Astrocyte (in vitro differentiated cells and primary cell): Measurements from ENCODE around the gene SEC22C. TPM values are rescaled to one million over a fixed set of nuclear protein-coding genes. Genes with fewer than 3 reads are reported as not detected.

ENCODE experiments used
- DNase-seq: peaks from one replicate; pipeline ENCODE4 v3.0.0-alpha.2; 2010; ENCODE audit warnings: low read depth
- FAIRE-seq: peaks from 2 replicates; lab custom pipeline; 2011; peaks lifted over from hg19 to GRCh38; lab: Jason Lieb, UNC
- H2AFZ ChIP-seq: 2 replicates; pipeline ENCODE4 v1.6.0; 2012; ENCODE audit warnings: low read depth, low read length, inconsistent platforms
- H3K27ac ChIP-seq: 2 replicates; pipeline ENCODE4 v1.5.1; 2011; ENCODE audit warnings: low read depth, low read length, inconsistent platforms
- H3K27me3 ChIP-seq: 2 replicates; pipeline ENCODE4 v1.6.0; 2011; ENCODE audit warnings: low read length, inconsistent platforms; ENCODE audit not compliant: insufficient read depth
- H3K36me3 ChIP-seq: 2 replicates; pipeline ENCODE4 v1.5.1; 2011; ENCODE audit warnings: low read length, inconsistent platforms; ENCODE audit not compliant: insufficient read depth
- H3K4me1 ChIP-seq: 2 replicates; pipeline ENCODE4 v1.5.1; 2011; ENCODE audit warnings: low read length, inconsistent platforms; ENCODE audit not compliant: insufficient read depth
- H3K4me2 ChIP-seq: 2 replicates; pipeline ENCODE4 v1.6.0; 2012; ENCODE audit warnings: low read length, inconsistent platforms
- H3K4me3 ChIP-seq: 2 replicates; pipeline ENCODE4 v1.5.1; 2011; ENCODE audit warnings: low read depth, mild to moderate bottlenecking, low read length, inconsistent platforms; ENCODE audit not compliant: insufficient read depth
- H3K79me2 ChIP-seq: 2 replicates; pipeline ENCODE4 v1.6.0; 2012; ENCODE audit warnings: mild to moderate bottlenecking, low read length, inconsistent platforms; ENCODE audit not compliant: insufficient read depth
- H3K9ac ChIP-seq: 2 replicates; pipeline ENCODE4 v1.6.0; 2012; ENCODE audit warnings: mild to moderate bottlenecking, low read length, inconsistent platforms
- H3K9me3 ChIP-seq: 2 replicates; pipeline ENCODE4 v1.5.1; 2012; ENCODE audit warnings: low read depth, mild to moderate bottlenecking, low read length, inconsistent platforms; ENCODE audit not compliant: insufficient read depth
- H4K20me1 ChIP-seq: 2 replicates; pipeline ENCODE4 v1.6.0; 2012; ENCODE audit warnings: low read length, inconsistent platforms; ENCODE audit not compliant: insufficient read depth
- H3K27ac Mint-ChIP-seq: one replicate; pipeline ENCODE4 v1.8.0; 2021; ENCODE audit warnings: mild to moderate bottlenecking, mixed read lengths; ENCODE audit not compliant: unreplicated experiment
- H3K27me3 Mint-ChIP-seq: one replicate; pipeline ENCODE4 v1.8.0; 2021; ENCODE audit warnings: low read depth, mixed read lengths; ENCODE audit not compliant: unreplicated experiment
- H3K36me3 Mint-ChIP-seq: one replicate; pipeline ENCODE4 v1.8.0; 2021; ENCODE audit warnings: low read depth, mixed read lengths; ENCODE audit not compliant: unreplicated experiment
- H3K4me1 Mint-ChIP-seq: one replicate; pipeline ENCODE4 v1.8.0; 2021; ENCODE audit warnings: low read depth, mixed read lengths; ENCODE audit not compliant: unreplicated experiment
- H3K4me3 Mint-ChIP-seq: one replicate; pipeline ENCODE4 v1.8.0; 2021; ENCODE audit warnings: mild to moderate bottlenecking, moderate library complexity, mixed read lengths; ENCODE audit not compliant: unreplicated experiment
- H3K9me3 Mint-ChIP-seq: one replicate; pipeline ENCODE4 v1.8.0; 2021; ENCODE audit warnings: mild to moderate bottlenecking, mixed read lengths; ENCODE audit not compliant: unreplicated experiment
- CTCF ChIP-seq: IDR thresholded peaks from 2 replicates; pipeline ENCODE4 v1.5.1; 2011; ENCODE audit warnings: low read depth, mild to moderate bottlenecking, inconsistent platforms, low read length, moderate library complexity; ENCODE audit not compliant: insufficient read depth
- EZH2 ChIP-seq: IDR thresholded peaks from 2 replicates; pipeline ENCODE4 v1.6.1; 2012; ENCODE audit warnings: mild to moderate bottlenecking, low read length, inconsistent platforms; ENCODE audit not compliant: insufficient read depth
- total RNA-seq: library from RNA; stranded (reverse); gene quantifications from 2 replicates; pipeline ENCODE4 v1.2.1, GENCODE V29; 2021

SEC22C gene
- total RNA-seq, 1 donor from 2014 or later: 37.4 TPM

DNA sequence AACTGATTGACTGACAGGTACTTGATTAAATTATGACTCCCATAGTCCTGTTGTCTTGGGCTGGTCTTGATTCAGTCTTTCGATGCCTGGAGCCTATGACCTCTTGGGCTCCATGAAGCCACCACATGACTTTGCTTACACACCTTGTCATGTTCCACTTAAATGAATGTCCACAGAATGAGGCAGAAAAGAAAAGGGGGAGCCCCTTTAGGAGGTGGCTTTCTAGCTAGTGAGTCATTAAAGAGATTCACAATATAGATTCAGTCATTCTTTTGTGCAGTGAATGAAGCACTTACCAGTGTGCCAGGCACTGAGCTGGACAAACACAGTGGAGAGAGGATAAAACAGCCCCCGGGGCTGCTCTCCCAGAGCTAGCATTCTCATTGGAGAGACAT lies 62.2 kb downstream of the SEC22C start:
- H3K4me1 Mint-ChIP-seq: no peaks in the 10 kb centered on the region
- H3K4me3 Mint-ChIP-seq: no peak overlapping the region
- H3K4me3 ChIP-seq: no peak overlapping the region
- H3K9me3 Mint-ChIP-seq: no peaks in the 10 kb centered on the region
- FAIRE-seq (no peak), DNase-seq (no peak)
- H3K9me3 ChIP-seq: no peaks in the 10 kb centered on the region
- no peak overlapping the region for H3K9ac ChIP-seq
- no peaks in the 10 kb centered on the region for H4K20me1 ChIP-seq
- TF ChIP-seq EZH2 (no peak), CTCF (no peak)
- peaks cover 15% of the 10 kb centered on the region for H3K27me3 Mint-ChIP-seq
- no peaks in the 10 kb centered on the region for H3K79me2 ChIP-seq
- H3K36me3 ChIP-seq: no peaks in the 10 kb centered on the region
- H3K27ac Mint-ChIP-seq: no peak overlapping the region
- no peaks in the 10 kb centered on the region for H3K27me3 ChIP-seq
- no peaks in the 10 kb centered on the region for H3K4me1 ChIP-seq
- H3K36me3 Mint-ChIP-seq: no peaks in the 10 kb centered on the region
- no peak overlapping the region for H3K27ac ChIP-seq
- H2AFZ ChIP-seq: no peak overlapping the region
- no peak overlapping the region for H3K4me2 ChIP-seq

DNA sequence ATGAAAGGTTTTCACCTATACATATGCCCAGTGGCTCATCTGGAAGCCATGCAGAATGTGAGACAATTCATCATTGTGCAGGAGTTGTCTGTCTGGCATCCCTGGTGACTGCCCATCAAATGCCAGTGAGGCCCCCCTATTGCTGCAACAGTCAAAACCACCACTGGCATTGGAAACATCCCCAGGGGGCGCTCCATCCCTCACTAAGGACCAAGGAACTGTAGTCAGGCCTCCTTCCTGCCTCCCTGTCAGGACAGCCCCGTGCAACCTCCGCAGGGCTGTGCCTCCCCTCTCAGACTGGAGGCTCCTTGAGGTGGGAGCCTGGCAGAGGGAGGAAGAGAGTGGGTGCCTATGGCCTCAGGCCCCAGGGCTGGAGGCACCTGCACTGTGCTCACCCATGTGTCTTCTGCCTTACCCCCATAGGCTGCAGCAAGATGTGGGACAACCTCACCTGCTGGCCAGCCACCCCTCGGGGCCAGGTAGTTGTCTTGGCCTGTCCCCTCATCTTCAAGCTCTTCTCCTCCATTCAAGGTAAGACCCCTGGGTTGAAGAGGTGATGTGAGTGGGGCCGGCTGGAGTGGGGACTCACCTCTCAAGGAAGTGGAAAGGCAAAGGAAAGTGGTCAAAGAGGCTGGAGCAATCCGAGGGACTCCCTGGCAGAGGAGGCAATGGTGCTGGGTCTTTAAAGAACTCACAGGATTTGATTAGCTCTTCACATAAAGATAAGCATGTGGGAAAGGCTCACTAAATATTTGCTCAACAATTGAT lies 62.8 kb downstream of the SEC22C start:
- Histone ChIP-seq H3K4me1 (no peaks in the 10 kb centered on the region), H3K27ac (no peak overlapping the region), H3K4me2 (no peak overlapping the region), H3K79me2 (no peaks in the 10 kb centered on the region), H3K36me3 (no peaks in the 10 kb centered on the region), H3K9ac (no peak overlapping the region), H3K4me3 (no peak overlapping the region), H2AFZ (no peak overlapping the region), H3K27me3 (no peaks in the 10 kb centered on the region), H3K9me3 (no peaks in the 10 kb centered on the region), H4K20me1 (no peaks in the 10 kb centered on the region)
- no peaks in the 10 kb centered on the region for H3K4me1 Mint-ChIP-seq
- no peaks in the 10 kb centered on the region for H3K9me3 Mint-ChIP-seq
- peaks cover 18% of the 10 kb centered on the region for H3K27me3 Mint-ChIP-seq
- no peak overlapping the region for H3K27ac Mint-ChIP-seq
- FAIRE-seq (no peak), DNase-seq (no peak)
- no peaks in the 10 kb centered on the region for H3K36me3 Mint-ChIP-seq
- TF ChIP-seq EZH2 (no peak), CTCF (no peak)
- H3K4me3 Mint-ChIP-seq: no peak overlapping the region

DNA sequence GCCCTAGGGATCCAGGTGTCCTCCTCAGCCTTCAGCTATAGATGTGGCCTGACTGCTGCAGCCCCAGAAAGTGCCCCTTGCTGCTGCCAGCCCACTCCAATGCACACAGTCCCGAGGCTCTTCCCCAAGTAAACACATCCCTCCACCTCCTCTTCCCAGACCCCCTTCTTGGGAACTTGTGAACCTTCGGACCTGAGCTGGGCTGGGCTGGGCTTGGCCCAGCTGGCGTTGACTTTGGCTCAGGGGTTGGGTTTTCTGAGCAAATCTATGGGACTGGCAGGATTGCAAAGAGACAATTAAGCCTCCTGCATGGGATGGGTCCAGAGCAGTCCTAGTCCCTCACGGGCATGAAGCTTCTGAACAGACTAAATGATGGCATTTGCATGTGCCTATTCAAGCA lies 64.7 kb downstream of the SEC22C start:
- H3K36me3 ChIP-seq: no peaks in the 10 kb centered on the region
- no peak overlapping the region for H3K4me2 ChIP-seq
- no peaks in the 10 kb centered on the region for H3K36me3 Mint-ChIP-seq
- no peak overlapping the region for H3K27ac ChIP-seq
- H3K9ac ChIP-seq: no peak overlapping the region
- no peak overlapping the region for H2AFZ ChIP-seq
- H3K9me3 ChIP-seq: no peaks in the 10 kb centered on the region
- no peaks in the 10 kb centered on the region for H4K20me1 ChIP-seq
- H3K9me3 Mint-ChIP-seq: no peaks in the 10 kb centered on the region
- DNase-seq (no peak), FAIRE-seq (no peak)
- no peaks in the 10 kb centered on the region for H3K27me3 ChIP-seq
- no peaks in the 10 kb centered on the region for H3K79me2 ChIP-seq
- H3K27ac Mint-ChIP-seq: no peak overlapping the region
- H3K4me3 Mint-ChIP-seq: no peak overlapping the region
- no peaks in the 10 kb centered on the region for H3K4me1 Mint-ChIP-seq
- no peaks in the 10 kb centered on the region for H3K4me1 ChIP-seq
- H3K27me3 Mint-ChIP-seq: peaks cover 23% of the 10 kb centered on the region
- TF ChIP-seq EZH2: no peak
- no peak for TF ChIP-seq CTCF
- H3K4me3 ChIP-seq: no peak overlapping the region
